DMS 273 (cell line): Measurements from ENCODE around the gene FBLN5.

Experiments
- DNase-seq: peaks from one replicate; lab custom pipeline; 2025; ENCODE audit not compliant: unreplicated experiment; lab: John Stamatoyannopoulos, UW

Gene FBLN5

GRCh38 chr14:91947475-91948184 is at the start of gene FBLN5:
Gene FBLN5 (minus strand): TSS chr14:91947694. CDS start chr14:91947229, 465 bp downstream.
- peak; percentile 65 for DNase-seq

DNA sequence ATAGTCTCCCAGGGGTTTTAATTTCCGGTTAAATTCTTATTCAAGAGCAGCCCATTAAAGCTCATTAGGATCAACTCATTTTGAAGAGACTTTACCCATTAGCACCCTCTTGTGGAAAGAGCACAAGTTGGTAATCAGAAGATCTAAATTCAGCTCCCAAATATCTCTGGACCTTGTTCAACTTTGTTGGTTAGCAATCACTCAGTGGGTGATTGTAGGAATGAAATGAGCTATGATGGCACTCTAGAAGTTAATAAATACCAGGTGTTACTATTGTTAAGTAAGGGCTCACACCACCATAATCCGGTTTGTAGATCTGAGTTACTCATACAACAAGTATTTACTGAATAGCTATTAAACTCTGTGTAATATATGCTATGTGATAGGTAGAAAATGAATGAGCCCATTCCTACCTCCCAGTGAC is 49.5 kb upstream of the FBLN5 start:
- DNase-seq = peak; percentile 75

- no peak for DNase-seq
These were observed 39.7 kb upstream of the FBLN5 start for GRCh38 chr14:91987192-91987591.

- DNase-seq = no peak
These were observed 38.2 kb upstream of the FBLN5 start for GRCh38 chr14:91985521-91986255.

DNA sequence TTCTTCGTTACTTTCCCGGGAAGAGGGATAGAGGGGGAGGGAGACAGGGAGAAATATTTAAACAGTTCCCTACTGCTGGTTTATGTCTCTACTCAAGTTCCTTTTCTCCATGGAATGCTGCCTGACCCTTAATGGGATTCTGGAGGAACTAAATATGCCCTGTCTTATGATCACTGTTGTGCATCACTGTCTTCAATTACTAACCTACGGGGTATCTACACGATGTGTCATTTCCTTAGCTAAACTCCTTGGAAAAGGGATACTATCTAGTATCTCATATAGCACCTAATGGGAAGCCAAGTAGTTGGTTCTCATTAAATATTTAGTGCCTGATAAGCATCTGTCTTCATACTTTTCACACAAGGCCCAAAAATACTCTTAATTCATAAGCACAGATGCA is 37.5 kb upstream of the FBLN5 start:
- no peak for DNase-seq

GRCh38 chr14:91983588-91983987 is 36.1 kb upstream of the FBLN5 start:
- DNase-seq = no peak

DNA sequence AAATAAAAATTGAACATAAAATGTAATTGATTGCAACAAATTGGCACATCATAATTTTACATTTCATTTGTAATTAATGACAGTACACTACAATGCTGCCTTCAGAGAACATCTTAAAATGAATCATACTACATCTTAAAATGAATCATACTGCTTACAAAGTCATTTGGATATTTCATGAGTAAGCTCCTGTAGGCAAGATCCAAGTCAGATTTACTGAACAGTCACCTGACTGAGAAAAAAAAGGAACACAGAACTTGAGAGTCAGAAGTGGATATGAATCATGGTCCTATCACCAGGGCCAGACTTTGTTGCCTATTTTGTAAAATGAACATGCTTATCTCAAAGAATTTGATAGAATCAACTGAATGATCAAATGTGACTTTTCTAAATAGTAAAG is 32.7 kb upstream of the FBLN5 start:
- DNase-seq = no peak

DNA sequence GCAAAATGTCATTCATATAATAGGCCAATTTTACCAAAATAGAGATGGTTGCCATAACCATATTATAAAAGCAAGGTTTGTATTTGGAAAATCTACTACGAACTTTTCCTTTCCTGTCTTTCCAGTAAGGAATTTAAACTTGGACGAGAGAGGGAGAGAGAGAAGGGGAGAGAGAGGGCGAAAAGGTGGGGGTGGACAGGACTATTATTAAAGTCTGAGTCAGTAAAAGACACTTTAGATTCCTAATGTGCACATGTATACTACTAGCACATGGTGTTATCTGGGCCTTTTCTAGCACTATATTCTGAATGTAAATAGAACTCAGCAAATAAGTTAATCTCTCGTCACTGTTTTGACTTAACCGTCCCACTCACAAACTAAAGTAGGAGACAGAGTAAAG is 30.4 kb upstream of the FBLN5 start:
- DNase-seq = no peak

DNA sequence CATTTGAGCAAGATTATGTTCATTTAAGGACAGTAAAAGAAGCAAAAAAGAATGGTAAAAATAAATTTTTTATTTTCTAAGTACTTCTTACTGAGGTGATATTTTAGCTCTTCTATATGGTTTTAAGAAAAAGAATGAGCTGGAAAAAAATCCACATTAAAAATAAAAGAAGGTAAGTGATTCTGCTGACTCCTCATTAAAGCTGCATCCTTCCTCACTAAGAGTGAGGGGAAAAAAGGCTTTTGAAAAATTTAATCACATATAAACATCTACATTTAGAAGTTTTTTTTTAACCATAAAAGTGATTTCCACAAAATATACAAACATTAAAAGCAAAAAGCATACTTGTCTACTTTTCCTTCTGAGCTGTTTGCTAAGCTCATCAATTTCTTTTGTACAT is 28.3 kb upstream of the FBLN5 start:
- no peak for DNase-seq

- DNase-seq = no peak
These were observed 23.8 kb upstream of the FBLN5 start for GRCh38 chr14:91971188-91971778.

- no peak for DNase-seq
These were observed 20.8 kb upstream of the FBLN5 start for GRCh38 chr14:91968280-91968679.

- DNase-seq = no peak
These were observed 17.2 kb upstream of the FBLN5 start for GRCh38 chr14:91964724-91965123.

DNA sequence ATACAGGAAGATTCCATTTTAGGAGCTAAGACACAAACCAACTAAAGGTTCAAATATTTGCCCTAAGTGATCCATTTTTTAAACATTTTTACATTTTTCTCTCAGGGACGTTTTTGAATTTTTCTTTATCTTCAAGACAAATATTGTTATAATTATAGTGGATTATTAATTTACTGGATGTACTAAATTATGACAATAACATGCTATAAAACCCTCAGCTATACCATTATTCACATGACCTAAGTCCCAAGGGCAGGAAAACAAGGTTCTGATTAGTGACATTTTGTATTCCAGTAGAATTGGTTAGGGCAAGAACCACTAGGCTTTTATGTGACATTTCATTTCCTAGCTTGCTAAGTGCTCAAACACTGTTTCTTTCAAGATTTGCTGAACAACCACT is 16.5 kb upstream of the FBLN5 start:
- no peak for DNase-seq

DNA sequence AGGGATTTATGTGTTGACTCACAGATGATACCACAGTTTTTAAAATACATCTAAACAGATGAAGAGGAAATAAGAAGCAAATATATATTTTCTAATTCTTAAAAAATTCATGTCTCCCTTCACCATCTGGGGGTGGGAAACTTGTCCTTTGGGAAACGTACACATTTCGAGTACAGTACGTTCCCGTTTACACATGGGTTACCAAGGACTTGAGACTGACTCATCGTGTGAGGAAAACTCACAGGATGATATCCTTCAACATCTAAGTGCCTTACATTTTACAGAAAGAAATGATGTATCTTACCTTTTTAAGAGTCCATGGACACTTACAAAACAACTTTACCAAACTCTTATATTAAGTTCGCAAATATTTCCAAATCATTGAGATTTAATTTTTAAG is 16.0 kb upstream of the FBLN5 start:
- DNase-seq = no peak

DNA sequence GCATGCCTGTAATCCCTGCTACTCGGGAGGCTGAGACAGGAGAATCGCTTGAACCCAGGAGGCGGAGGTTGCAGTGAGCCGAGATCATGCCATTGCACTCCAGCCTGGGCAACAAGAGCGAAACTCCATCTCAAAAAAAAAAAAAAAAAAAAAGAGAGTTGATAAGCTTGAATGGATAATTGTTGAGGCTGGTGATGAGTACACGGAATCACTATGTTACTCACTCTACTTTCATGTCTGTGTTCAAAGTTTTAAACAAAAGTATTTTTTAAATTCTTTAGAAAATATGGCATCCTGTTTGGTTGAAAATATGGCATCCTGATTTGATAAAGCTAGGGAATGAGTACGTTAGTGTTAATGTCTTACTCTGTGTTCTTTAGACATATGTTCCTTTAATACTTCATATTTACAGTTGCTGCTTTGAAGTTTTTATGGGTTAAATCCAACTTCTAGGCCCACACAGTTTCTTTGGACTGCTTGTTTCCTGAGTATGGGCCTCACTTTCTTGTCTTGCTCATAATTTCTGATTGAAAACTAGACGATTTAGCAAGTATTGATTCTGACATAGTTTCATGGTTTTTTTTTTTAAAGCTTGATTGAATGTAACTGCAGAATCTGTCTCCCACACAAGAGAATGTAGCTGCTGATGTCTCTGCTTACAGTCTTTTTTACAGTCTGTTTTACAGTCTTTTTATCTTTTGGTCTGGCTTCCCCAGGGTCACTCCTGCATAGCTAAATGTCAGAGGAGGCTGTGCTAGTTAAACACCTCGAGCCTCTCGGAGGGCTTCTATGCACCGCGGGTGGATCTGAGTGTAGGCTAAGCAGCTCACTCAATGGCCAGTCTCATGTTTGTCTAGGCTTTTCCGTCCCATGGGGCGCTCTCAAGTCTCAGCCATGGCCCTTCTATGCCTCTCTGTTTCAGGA is 14.1 kb upstream of the FBLN5 start:
- no peak for DNase-seq

DNA sequence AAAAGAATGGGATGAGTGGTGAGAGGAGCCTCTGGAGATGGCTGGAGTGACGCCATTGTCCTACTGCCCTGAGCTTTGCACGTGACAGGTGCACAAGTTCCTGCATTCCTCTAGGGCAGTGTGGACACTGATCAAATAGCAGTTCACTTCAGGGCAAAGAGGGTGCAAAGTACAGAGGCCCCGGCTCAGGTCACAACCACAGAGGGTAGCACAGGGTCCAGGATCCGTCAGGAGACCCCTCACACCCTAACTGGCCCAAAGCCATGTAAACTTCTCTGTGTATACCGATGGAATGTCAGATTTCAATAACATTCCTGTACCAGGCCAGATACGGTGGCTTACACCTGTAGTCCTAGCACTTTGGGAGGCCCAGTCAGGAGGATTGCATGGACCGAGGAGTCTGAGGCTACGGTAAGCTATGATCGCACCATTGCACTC is 10.4 kb upstream of the FBLN5 start:
- DNase-seq = no peak

DNA sequence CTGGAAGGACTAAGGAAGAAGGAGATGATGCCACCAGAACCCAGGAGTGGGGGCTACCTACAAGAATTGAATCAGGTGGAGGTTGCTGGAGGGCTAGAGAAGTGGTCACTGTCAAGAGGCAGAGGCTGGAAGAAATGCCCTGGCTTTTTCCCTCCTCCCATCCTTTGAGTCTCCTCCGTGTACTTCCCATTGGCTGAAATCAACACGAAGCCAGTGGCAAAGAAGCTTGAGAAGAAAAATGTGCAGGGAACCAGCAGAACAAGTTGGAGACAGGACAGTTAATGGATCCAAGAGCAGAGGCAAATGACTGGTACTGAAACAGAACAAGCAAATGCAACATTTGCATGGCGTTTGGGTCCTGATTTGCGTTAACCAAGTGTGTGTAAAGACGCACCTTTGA is 9.1 kb upstream of the FBLN5 start:
- no peak for DNase-seq

DNA sequence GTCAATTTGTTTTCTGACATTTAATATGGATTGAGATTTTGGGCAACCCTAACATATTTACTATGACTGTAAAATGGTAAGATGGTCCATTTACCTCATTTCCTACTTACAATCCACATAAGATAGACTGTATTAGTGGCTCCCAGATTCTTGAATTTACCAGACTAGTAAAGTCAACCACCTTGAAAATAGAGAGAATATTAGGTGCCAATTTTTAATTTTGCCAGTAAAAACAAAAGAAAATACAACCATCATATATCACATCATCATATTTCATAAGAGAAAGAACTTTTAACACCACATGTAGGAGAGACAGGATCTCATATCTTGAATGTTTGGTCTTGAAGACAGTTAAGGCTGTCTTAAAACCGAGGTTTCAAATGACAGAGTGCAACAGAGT is 7.7 kb upstream of the FBLN5 start:
- no peak for DNase-seq

- no peak for DNase-seq
These were observed 5.9 kb upstream of the FBLN5 start for GRCh38 chr14:91953170-91953985.
